Fibroblast of skin of right biceps (primary cell): ENCODE results near the gene DPP4.
A peak's percentile ranks its signal among the peaks of the same experiment; 100 is the strongest.

Experiments
- DNase-seq: peaks from one replicate; pipeline ENCODE4 v3.0.0-alpha.2; 2013

The DPP4 gene

GRCh38 chr2:162073888-162074631 is at the start of gene DPP4:
TSS of gene DPP4 (minus strand) at chr2:162074215. CDS start at chr2:162073981, 234 bp downstream.
- DNase-seq: peak; percentile 31

- DNase-seq: peak; percentile 82
Observed at GRCh38 chr2:162118166-162119031, 44.4 kb upstream of the DPP4 start.

GRCh38 chr2:162116352-162116751 is 42.3 kb upstream of the DPP4 start:
- DNase-seq: peak; percentile 5

GRCh38 chr2:162115076-162115475 is 41.1 kb upstream of the DPP4 start:
- no peak for DNase-seq

GRCh38 chr2:162114271-162114670 is 40.3 kb upstream of the DPP4 start:
- DNase-seq: peak; percentile 23

GRCh38 chr2:162113776-162114168 is 39.8 kb upstream of the DPP4 start:
- peak; percentile 74 for DNase-seq

- no peak for DNase-seq
Observed at GRCh38 chr2:162113088-162113775, 39.2 kb upstream of the DPP4 start.

GRCh38 chr2:162111958-162112850 is 38.2 kb upstream of the DPP4 start:
- no peak for DNase-seq

- no peak for DNase-seq
Observed at GRCh38 chr2:162107361-162107901, 33.4 kb upstream of the DPP4 start.

- DNase-seq: no peak
Observed at GRCh38 chr2:162106746-162107145, 32.7 kb upstream of the DPP4 start.

- peak; percentile 71 for DNase-seq
Observed at GRCh38 chr2:162106146-162106551, 32.1 kb upstream of the DPP4 start.

GRCh38 chr2:162103443-162104009 is 29.5 kb upstream of the DPP4 start:
- peak; percentile 8 for DNase-seq

GRCh38 chr2:162100579-162100978 is 26.6 kb upstream of the DPP4 start:
- no peak for DNase-seq

GRCh38 chr2:162099836-162100235 is 25.8 kb upstream of the DPP4 start:
- DNase-seq: no peak

- DNase-seq: peak; percentile 90
Observed at GRCh38 chr2:162092658-162093556, 18.9 kb upstream of the DPP4 start.

GRCh38 chr2:162092008-162092390 is 18.0 kb upstream of the DPP4 start:
- DNase-seq: no peak

GRCh38 chr2:162091325-162092007 is 17.5 kb upstream of the DPP4 start:
- DNase-seq: no peak

GRCh38 chr2:162090109-162090508 is 16.1 kb upstream of the DPP4 start:
- peak; percentile 35 for DNase-seq

- DNase-seq: peak; percentile 41
Observed at GRCh38 chr2:162086904-162087303, 12.9 kb upstream of the DPP4 start.
